ENCODE data around the gene PRKRA. TPM values are rescaled to one million over a fixed set of nuclear protein-coding genes. Genes with fewer than 3 reads are reported as not detected.

PRKRA gene
- total RNA-seq, 1 experiment from 2014 or later, result 49.8 TPM

DNA sequence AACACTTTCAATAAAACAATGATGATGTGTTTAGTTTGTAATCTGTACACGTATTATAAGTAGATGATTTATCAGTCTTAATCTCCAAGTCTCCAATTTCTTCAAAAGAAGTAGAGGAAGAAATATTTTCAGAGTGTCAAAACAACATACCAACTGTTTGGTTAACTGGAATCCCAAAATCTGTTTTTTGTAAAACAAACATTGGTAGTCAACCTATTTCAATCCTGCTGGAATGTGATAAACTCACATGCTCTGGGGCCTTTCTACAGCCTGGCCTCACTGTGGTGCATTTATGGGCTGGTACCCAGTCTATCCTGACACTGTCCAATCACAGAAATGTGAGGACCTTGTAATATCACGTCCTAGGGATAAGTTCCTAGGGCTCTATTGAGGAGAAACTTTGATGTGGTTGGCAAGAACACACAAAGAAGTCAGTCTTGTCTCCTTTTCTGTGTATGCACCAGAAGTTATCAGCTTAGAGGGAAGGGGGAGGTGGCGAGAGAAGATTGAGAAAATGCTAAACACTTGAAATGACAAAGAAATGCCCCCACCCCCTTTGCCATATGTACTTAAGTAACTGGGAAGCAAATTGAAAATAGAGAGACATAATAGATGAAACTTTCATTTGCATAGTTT, 47.2 kb downstream of the PRKRA start:
- 0 out of 2 replicates have a peak, but pooled peaks cover 4% of the 10 kb centered on the region for H4K20me1 ChIP-seq (ENCODE audit: insufficient read depth)
- H3K9ac ChIP-seq (ENCODE audit: low read length), result no peak overlapping the region
- no peaks in the 10 kb centered on the region for H3K4me1 ChIP-seq (ENCODE audit: control insufficient read depth in 1 of 2, insufficient read depth in 2 of 2, low read length in 2 of 2)
- H3K4me2 ChIP-seq (ENCODE audit: low read length), result no peak overlapping the region
- H3K27ac ChIP-seq (ENCODE audit: low read depth, low read length), result no peak overlapping the region
- no peaks in the 10 kb centered on the region for H3K27me3 ChIP-seq (ENCODE audit: insufficient read depth, low read length)
- no peak for ATAC-seq
- POLR2A ChIA-PET, result no interaction called here
- H3K36me3 ChIP-seq (ENCODE audit: control insufficient read depth in 1 of 2, insufficient read depth in 2 of 2, low read length in 2 of 2), result no peaks in the 10 kb centered on the region
- no peak overlapping the region for H3K4me3 ChIP-seq (replicated peaks in 1 of 2; ENCODE audit: low read depth in 1 of 2, low read length in 2 of 2)
- no peaks in the 10 kb centered on the region for H3K79me2 ChIP-seq (ENCODE audit: insufficient read depth, low read length)
- H3K9me2 ChIP-seq (ENCODE audit: insufficient read depth), result no peaks in the 10 kb centered on the region
- RAD21 ChIA-PET (ENCODE audit: low non-redundant PET in 1 of 2, low total read pairs in 2 of 2, uncharacterized antibody in 2 of 2, unreplicated experiment in 2 of 2), result no interaction called here
- no TSS peak for BruUV-seq (replicated peaks)
- no peaks in the 10 kb centered on the region for H3K9me3 ChIP-seq (ENCODE audit: control insufficient read depth in 1 of 2, insufficient read depth in 1 of 2, low read depth in 1 of 2, low read length in 2 of 2)
- H2AFZ ChIP-seq (ENCODE audit: low read depth, low read length, poor library complexity, severe bottlenecking), result no peak overlapping the region
- intact Hi-C loops (cut with micrococcal nuclease), result no loop called here
- no peak for TF ChIP-seq POLR2A (IDR thresholded peaks at IDR 0.05; ENCODE audit: borderline replicate concordance, extremely low read depth, insufficient read depth, insufficient read length)
- TF ChIP-seq CEBPB (IDR thresholded peaks at IDR 0.05; ENCODE audit: low read depth), result no peak
- TF ChIP-seq EGR1 (IDR thresholded peaks at IDR 0.05; ENCODE audit: low read depth), result no peak
- no peak for TF ChIP-seq SIN3A (IDR thresholded peaks at IDR 0.05; ENCODE audit: low read depth)
- TF ChIP-seq, protein P1, sequence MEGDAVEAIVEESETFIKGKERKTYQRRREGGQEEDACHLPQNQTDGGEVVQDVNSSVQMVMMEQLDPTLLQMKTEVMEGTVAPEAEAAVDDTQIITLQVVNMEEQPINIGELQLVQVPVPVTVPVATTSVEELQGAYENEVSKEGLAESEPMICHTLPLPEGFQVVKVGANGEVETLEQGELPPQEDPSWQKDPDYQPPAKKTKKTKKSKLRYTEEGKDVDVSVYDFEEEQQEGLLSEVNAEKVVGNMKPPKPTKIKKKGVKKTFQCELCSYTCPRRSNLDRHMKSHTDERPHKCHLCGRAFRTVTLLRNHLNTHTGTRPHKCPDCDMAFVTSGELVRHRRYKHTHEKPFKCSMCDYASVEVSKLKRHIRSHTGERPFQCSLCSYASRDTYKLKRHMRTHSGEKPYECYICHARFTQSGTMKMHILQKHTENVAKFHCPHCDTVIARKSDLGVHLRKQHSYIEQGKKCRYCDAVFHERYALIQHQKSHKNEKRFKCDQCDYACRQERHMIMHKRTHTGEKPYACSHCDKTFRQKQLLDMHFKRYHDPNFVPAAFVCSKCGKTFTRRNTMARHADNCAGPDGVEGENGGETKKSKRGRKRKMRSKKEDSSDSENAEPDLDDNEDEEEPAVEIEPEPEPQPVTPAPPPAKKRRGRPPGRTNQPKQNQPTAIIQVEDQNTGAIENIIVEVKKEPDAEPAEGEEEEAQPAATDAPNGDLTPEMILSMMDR (IDR thresholded peaks at IDR 0.05 in 2 of 3, conservative IDR thresholded peaks at IDR 0.05 in 1 of 3; ENCODE audit: borderline replicate concordance in 1 of 3, insufficient read depth in 1 of 3, low read depth in 2 of 3, low read length in 2 of 3), result no peak
- TF ChIP-seq JUND (IDR thresholded peaks at IDR 0.05), result no peak
- no peak for TF ChIP-seq EZH2 (IDR thresholded peaks at IDR 0.05)
- no peak for TF ChIP-seq FOSL1 (IDR thresholded peaks at IDR 0.05; ENCODE audit: low read depth)
- no peak for TF ChIP-seq TCF7L2 (IDR thresholded peaks at IDR 0.05; ENCODE audit: borderline replicate concordance, extremely low read depth, insufficient read depth, insufficient read length)
- no peak for DNase-seq (ENCODE audit: low read depth, low spot score)
- CTCF ChIA-PET, result interaction anchor here (1.2 to 5.0 kb wide), 3 partner anchors 9 to 292 kb away, joined by 4 to 22 read pairs (median 5); no protein-coding TSS in a partner anchor
